ENCODE results near the gene SUDS3. TPM values are rescaled to one million over a fixed set of nuclear protein-coding genes. Genes with fewer than 3 reads are reported as not detected.

Gene SUDS3
- total RNA-seq, 1 experiment from 2014 or later, result 50.5 TPM

DNA sequence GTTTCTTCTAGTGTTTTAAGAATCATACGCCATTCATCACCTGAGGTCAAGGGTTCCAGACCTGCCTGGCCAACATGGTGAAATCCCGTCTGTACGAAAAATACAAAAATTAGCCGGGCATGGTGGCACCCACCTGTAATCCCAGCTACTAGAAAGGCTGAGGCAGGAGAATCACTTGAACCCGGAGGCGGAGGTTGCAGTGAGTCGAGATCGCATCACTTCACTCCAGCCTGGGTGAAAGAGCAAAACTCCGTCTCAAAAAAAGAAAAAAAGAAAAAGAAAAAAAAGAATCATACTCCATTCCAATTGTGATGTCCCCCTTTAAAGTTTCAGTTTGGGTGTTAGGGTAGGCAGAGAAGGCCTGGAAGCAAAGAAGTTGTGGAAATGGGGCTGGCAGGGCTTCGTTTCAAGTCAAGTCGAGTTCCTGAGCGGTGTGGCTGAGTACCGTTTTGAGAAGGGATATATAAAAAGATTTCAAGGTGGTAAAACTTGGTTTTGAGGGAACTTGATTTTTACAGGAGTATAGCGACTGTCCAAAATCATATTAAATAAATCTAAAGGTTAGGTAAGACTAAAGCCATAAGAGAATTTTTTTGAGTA is 2.1 kb upstream of the SUDS3 start:
- Mint-ChIP-seq H3K9me3 (no peaks in the 10 kb centered on the region), H3K27me3 (ENCODE audit: low read depth) (peaks cover 29% of the 10 kb centered on the region), H3K4me3 (peak overlapping the region; percentile 56 to 86; a peak in 4 of 5 replicates), H3K36me3 (ENCODE audit: insufficient read depth in 1 of 3, low read depth in 3 of 3) (no peaks in the 10 kb centered on the region; a peak in 1 of 7 replicates), H3K27ac (peak overlapping the region in 1 of 3 experiments; percentile 11; a peak in 1 of 7 replicates), H3K4me1 (peaks cover 37 to 41% of the 10 kb centered on the region in 2 experiments)
- H3K4me2 ChIP-seq (ENCODE audit: insufficient read depth, insufficient read length, low read length), result no peak overlapping the region
- H2BK20ac ChIP-seq (ENCODE audit: low read depth, low read length, poor library complexity, severe bottlenecking), result no peak overlapping the region
- H3K79me1 ChIP-seq (ENCODE audit: insufficient read depth, low read depth, low read length, poor library complexity, severe bottlenecking), result peaks cover 7% of the 10 kb centered on the region
- no peaks in the 10 kb centered on the region for H3K27me3 ChIP-seq (ENCODE audit: insufficient read depth, low read length)
- WGBS (ENCODE audit: extremely low coverage, insufficient read length, low lambda C conversion rate), result no CpG with 5 or more reads among the region's 14 CpGs
- H2BK12ac ChIP-seq (ENCODE audit: insufficient read length, low read depth, low read length), result no peak overlapping the region
- peaks cover 37% of the 10 kb centered on the region for H3K23me2 ChIP-seq (ENCODE audit: insufficient read length, low read depth, low read length, poor library complexity, severe bottlenecking)
- no peak overlapping the region for H3K9ac ChIP-seq (ENCODE audit: extremely low read depth, insufficient read length, low read length)
- H3K27ac ChIP-seq (ENCODE audit: insufficient read length, low read depth, low read length), result no peak overlapping the region
- TF ChIP-seq, protein P1, sequence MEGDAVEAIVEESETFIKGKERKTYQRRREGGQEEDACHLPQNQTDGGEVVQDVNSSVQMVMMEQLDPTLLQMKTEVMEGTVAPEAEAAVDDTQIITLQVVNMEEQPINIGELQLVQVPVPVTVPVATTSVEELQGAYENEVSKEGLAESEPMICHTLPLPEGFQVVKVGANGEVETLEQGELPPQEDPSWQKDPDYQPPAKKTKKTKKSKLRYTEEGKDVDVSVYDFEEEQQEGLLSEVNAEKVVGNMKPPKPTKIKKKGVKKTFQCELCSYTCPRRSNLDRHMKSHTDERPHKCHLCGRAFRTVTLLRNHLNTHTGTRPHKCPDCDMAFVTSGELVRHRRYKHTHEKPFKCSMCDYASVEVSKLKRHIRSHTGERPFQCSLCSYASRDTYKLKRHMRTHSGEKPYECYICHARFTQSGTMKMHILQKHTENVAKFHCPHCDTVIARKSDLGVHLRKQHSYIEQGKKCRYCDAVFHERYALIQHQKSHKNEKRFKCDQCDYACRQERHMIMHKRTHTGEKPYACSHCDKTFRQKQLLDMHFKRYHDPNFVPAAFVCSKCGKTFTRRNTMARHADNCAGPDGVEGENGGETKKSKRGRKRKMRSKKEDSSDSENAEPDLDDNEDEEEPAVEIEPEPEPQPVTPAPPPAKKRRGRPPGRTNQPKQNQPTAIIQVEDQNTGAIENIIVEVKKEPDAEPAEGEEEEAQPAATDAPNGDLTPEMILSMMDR (conservative IDR thresholded peaks at IDR 0.05), result no peak
- no peak overlapping the region for H3K18ac ChIP-seq (ENCODE audit: insufficient read length, low read depth, low read length)
- no peak for DNase-seq
- H4K8ac ChIP-seq (replicated peaks; ENCODE audit: insufficient read length, low read depth, low read length), result no peak overlapping the region
- H2AFZ ChIP-seq (ENCODE audit: low read length), result no peak overlapping the region
- H2BK15ac ChIP-seq (ENCODE audit: low read depth, low read length), result no peak overlapping the region
- H4K20me1 ChIP-seq (ENCODE audit: control insufficient read depth, insufficient read depth, insufficient read length), result no peaks in the 10 kb centered on the region
- no peak overlapping the region for H2BK5ac ChIP-seq (ENCODE audit: insufficient read length, low read length)
- H3K4ac ChIP-seq (ENCODE audit: low read depth, low read length), result no peak overlapping the region
- H2BK120ac ChIP-seq (ENCODE audit: low read depth, low read length, poor library complexity, severe bottlenecking), result no peak overlapping the region
- H3K79me2 ChIP-seq (ENCODE audit: insufficient read depth, low read length), result peaks cover 8% of the 10 kb centered on the region; the same call in 1 of the 2 replicates
- H3T11ph ChIP-seq (ENCODE audit: low read length), result no peak overlapping the region
- H3K23ac ChIP-seq (ENCODE audit: insufficient read length, low read depth, low read length), result no peak overlapping the region
- H4K5ac ChIP-seq (ENCODE audit: insufficient read length, low read depth, low read length), result no peak overlapping the region
- H3K9me3 ChIP-seq (ENCODE audit: control insufficient read depth, low read depth, low read length), result no peaks in the 10 kb centered on the region
- H3K4me1 ChIP-seq (ENCODE audit: insufficient read depth, low read length), result peaks cover 3% of the 10 kb centered on the region; the same call in 1 of the 2 replicates
- no peak overlapping the region for H3K56ac ChIP-seq (ENCODE audit: insufficient read length, low read depth, low read length)
- no peak overlapping the region for H2AK5ac ChIP-seq (ENCODE audit: insufficient read length, low read length)
- H3K14ac ChIP-seq (ENCODE audit: insufficient read depth, low read length), result no peak overlapping the region
- H4K91ac ChIP-seq (ENCODE audit: insufficient read length, low read depth, low read length), result no peak overlapping the region
